Measurements from ENCODE around the gene RXRA.

Gene RXRA

DNA sequence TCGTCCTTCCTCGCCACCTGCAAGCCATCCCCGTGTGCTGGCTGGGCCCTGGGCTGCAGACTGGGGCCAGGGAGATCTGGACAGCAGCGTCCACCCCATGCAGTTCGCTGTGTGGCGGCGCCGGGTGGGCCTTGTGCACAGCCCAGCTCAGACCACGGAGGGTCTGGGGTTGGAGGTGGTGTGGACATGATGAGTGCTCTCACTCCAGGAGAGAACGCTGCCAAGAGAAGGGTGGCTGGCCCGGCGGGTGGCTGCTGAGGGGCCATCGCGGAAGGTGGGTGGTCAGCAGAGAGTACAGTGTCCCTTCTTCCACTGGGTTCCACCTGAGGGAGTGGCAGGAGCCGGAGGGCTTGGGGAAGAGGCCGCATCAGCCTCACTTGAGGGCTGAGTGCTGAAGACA is 44.4 kb downstream of the RXRA start:
- FAIRE-seq = no peak

DNA sequence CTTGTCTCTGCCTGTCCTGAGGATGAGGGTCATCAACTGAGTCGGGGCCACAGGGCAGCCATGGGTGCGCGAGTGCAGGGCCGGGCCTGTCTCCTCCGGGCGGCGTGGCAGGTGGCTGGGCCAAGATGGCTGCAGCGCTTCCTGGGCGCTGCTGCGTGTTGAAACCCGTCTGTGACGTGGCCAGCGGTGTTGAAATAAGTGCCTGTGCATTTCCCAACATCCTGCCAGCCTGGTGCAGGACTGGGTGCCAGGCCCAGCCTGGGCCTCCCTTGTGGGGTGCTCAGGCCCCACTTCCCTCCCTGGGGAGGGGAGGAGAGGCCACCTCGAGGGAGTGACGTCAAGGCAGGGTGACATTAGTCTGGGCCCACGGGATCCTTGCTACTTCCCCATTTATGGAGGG is 45.5 kb downstream of the RXRA start:
- no peak for FAIRE-seq

DNA sequence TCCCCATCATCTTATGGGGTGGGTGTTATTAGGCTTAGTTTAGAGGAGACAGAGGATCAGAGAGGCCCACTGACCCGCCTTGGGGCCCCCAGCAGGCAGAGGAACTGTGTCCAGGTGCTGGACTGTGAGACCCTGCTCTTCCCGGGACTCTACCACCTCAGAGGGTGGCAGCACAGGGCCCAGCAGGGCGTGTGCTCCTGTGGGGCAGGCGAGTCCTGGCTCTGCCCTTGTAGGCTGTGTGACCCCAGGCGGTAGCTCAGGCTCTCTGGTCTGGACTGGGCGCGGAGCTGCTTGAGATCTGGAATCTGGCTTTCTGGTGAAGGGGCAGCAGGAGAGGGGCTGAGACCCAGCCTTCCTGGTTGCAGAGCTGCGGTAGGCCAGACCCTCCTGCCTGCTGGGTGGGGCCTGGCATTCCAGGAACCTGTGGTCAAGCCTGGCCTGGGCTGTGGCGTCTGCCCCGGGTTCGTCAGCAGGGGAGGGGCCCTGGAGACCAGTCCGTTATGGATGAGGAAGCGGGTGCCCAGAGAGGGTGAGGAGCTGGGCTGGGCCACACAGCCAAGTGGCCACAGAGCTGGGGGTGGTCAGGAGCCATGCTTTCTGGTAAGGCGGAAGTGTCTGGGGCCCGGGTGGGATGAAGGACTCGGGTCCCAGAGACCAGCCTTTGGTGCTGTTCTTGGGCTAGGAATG is 46.5 kb downstream of the RXRA start:
- FAIRE-seq = no peak

DNA sequence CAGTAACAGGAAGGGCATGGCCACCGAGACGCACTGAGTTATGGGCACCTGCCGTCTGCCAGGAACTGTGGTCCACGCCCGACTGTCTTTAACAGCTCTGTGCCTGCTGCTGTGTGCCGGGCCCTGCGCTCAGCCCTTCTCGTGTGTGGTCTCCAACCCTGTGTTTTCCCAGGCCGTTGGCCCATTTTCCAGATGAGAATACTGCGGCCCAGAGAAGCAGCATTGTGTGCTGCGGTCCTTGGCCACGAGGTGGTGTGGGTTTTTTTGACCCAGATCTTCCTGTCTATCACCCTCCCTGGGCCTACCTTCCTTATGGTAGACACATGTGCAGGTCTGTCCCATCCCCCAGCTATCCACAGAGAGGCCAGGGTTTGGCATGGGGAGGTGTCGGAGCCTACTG is 47.0 kb downstream of the RXRA start:
- no peak for FAIRE-seq

DNA sequence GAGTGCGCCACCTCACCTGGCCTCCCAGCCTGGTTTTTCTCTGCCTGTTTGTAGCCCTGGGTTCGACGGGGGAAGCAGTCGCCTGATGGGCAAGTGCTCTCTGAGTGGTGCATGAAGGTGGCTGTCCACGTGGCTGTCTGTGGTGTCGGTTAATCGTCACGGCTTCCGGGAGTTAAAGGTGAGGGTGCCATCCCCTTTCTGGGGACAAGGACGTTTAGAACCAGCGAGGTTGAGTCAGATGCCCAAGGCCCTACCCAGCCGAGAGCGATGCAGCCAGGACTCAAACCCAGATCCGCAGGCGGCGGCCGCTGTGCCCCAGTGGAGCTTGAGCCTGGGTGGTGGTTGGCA is 47.7 kb downstream of the RXRA start:
- FAIRE-seq = no peak

- FAIRE-seq = no peak
Observed at GRCh38 chr9:134374301-134375010, 48.2 kb downstream of the RXRA start.

- no peak for FAIRE-seq
Observed at GRCh38 chr9:134375011-134375390, 48.7 kb downstream of the RXRA start.

DNA sequence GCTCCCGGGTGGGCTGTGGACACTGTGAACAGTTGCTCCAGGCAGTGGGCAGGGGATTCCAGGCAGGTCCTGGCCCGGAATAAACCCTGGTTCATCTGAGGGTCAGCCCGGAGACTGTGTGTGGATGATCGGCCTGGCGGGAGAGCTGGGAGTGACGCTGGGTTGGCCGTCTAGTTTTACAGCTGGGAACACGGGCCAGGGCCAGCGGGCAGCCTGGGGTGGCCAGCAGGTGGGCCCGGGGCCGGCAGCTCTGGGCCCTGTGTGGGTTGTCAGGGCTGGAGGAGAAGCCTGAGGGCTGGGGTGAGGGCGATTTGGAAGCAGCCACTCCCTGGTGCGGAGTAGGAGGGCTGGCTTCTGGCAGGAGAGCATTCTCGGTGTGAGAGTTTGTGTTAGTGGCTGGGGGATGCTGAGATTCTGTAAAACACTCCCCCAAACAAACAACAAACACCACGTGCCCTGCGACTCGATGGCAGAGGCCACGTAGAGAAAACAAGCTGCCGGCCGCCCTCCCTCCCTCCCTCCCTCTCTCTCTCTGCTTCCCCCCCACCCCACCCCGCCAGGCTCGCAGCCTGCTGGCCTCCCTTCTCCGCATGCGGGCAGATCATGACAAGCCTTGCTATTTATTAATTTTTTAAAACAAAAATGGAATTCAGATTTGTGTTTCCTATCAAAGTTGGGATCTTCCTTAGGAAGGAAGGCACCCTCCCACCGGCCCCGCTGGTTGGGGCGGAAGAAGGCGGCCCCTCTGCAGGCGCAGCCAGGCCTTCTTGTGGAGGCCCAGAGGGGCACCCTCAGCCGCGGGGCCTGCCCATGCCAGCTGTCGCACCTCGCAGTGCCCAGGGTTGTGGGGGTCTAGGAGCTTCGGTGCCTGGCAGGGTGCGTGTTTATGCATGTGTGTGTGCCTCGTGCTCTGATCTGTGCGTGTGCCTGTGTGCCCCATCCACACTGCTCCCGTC is 49.5 kb downstream of the RXRA start:
- FAIRE-seq = no peak

DNA sequence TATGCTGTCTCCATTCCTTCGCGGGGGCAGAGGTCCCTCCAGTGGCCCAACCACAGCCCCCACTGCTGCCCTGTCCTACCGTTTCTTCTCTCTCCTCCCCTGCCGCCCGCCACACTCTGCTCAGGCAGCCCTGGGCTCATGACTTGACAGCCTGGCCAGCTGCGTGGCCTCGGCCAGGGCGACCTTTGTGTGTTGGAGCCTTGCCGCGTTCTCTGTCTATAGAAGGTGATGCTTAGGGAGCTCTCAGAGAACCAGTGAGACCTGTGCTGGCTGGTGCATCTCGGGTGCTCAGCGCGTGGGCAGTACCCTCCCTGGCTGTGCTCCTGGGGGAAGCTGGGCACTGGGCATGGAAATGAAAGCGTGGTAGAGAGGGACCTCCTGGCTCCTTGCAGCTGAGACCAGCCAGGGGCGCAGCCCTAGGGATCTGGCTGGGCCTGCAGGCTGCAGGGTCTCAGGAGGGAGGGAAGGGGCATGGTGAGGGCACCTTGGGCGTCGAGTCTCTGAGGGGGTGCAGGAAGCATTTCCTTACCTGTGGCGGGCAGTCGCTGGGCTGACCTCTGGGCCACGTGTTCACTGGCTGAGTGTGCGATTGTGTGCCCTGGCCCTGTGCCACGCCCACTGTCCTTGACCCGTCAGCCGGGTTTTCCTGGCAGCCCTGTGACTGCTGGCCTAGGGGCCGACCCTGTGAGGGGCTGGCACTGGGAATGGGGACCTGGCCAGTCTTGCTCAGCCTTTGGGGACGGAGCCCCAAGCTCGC is 50.3 kb downstream of the RXRA start:
- FAIRE-seq = no peak

DNA sequence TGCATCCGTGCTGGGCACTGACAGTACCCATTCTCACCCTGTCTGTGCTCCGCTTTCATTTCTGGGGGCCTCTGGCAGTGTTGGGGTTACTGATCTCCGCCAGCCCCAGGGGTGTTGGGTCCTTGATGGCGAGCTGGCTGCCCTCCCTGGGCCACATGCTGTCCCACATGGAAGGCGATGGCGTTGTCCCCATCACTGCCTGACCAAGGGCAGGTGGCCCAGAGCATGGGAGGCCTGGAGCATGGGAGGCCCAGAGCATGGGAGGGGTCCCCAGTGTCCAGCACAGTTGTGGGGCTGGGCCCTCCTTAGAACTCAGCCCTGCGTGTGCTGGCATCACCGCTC is 50.9 kb downstream of the RXRA start:
- FAIRE-seq = no peak

- FAIRE-seq = no peak
Observed at GRCh38 chr9:134377976-134378375, 51.7 kb downstream of the RXRA start.

DNA sequence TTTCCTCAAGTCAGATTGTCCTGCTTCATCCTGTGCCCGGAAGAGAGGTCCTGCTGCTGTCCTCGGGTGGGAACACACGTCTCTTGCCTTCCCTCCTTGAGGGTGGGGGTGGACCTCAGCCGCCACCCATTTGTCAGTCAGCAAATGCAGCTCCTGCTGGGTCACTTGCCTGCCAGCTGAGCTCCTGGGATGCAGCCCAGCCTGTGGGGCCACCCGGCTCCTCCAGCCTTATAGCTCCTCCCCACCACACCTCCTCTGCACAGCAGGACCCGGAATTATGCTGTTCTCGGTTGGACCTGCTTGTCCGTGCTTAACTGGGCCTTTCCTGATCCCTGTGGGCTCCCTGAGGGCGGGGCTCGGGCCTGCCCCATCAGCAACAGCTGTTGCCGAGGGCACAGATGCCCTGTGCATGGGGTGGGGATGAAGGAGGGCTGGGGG is 52.7 kb downstream of the RXRA start:
- FAIRE-seq = no peak

GRCh38 chr9:134379831-134380365 is 53.6 kb downstream of the RXRA start:
- FAIRE-seq = no peak

DNA sequence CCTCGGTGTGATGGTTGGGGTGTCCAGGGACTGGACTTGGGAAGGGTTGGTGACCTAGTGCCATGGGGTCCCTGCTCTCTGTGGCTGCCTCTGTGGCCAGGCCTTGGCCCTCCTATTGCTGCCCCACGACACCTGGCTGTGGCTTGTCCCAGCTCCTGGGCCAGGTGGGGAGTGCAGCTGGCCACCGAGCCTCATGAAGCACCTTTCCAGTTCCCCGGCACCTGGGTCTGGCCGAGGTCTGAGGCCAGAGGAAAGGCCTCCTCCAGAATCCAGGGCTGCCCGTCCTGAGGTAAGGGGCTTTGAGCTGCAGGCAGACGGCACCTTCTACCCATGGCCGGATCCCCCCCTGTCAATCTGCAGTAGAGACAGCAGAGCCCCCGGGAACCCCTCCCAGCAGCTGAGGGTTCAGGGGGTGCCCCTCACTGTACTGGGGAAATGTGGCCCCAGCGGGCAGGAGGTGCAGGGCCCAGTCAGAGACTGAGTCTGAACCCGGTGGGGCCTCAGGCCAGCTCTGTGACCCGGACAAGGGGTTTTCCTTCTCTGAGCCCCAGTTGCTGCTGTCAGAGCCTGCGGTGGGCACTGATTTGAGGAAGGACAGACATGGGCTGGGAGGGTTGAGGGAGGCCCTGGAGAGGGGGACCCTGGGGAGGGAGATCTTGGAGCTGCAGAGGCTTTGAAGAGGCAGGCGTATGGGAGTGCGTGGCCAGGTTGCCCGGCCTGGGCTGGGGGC is 54.5 kb downstream of the RXRA start:
- FAIRE-seq = no peak

DNA sequence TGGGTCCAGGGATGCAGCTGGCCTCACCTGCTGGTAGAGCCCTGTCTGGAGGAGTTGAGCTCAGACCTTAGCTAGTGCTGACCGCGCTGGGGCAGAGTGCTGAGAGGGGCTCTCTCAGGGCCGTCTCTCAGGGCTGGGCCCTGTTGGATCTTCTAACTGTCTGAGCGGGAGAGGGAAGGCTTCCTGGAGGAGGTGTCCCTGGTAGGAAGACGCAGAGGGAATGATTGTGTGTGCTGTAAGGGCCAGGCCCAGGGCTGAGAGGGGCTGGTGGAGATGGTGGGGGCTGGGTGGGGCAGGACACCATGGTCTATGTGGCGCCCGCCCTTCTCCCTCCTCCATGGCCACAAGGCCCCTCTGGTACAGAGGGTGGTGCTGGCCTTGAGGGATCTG is 55.0 kb downstream of the RXRA start:
- FAIRE-seq = no peak

DNA sequence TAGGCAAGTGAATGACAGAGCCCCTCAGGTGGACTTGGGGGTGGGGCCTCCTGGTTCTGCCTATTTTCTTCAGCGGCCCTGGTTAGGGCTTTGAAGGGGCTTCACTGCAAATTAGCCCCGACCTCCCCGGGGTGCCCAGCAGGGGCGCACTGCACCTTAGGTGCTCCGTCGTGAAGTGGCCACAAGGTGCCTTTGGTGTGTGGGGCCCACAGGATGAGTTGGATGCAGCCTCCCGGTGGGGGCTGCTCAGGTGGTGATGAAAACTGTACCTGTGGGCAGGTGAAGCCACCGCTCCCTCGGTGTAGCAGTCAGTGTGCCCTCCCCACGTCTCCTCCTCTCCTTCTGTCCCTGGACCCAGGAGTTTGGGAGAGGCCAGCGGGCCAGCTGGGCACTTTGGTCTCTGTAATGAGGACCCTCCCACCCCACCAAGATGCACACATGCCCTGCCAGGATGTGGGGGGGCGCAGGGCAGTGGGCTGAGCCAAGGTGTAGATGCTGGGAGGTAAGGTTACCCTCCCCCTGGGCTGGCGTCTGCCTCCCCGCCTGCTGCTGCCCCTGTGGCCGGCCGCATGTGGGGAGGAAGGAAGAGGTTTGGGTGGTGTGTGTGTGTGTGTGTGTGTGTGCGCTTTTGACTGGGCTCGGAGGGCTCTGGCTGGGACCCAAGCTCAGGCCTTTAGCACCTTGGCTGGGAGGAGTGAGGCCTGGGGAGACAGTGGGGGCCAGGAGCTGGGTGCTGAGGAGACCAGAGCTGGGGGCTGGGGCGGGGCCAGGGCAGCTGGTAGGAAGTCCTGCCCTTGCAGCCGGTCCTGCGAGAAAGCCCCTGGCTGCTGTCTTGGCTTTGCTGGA is 55.6 kb downstream of the RXRA start:
- no peak for FAIRE-seq

GRCh38 chr9:134382733-134383132 is 56.5 kb downstream of the RXRA start:
- no peak for FAIRE-seq

DNA sequence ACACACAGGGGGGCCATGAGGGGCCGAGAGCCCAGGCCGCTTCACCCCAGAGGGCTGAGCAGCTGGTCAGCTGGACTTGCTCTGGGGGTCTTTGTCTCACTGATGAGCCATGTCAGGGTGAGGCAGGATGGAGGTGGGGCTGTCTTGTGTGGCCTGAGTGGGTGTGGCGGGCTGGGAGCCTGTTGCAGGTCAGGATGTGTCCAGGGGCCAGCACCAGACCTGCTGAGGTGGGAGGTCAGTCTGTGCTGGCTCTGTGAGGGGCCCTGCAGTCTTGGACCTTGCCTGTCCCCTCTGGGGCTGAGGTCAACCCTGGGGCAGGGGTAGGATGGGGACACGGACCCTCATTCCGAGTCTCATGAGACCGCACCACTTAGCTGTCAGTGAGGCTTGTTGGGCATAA is 56.9 kb downstream of the RXRA start:
- no peak for FAIRE-seq

DNA sequence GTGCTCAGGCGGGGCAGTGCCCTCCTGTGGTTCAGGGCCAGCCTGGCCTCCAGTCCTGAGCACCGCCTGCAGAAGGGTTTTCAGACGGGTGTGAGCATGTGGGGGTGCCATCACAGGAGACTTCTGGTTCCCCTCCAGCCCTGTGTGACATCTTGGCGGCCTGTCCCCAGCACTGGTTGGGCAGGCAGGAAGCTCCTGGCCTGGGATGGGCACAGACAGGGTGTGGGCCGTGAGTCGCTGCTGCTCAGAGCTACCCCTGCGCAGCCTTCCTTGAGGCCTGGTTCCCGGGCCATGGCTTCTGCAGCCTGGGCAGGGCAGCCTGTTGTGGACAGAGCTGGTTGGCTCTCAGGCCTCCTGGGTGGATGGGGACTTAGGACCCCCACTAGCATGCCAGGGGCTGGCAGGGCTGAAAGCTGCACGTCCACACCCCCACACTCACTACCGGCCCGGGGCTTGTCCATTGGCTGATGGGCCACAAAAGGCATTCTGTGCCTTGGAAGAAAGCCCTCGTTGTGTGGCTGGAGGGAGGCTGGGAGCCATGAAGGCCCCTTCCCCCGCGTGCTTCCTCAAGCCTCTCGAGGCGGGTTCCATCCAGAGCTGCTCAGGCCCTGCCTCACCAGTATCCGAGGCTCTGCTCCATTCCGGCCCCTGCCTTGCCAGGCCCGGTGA is 58.7 kb downstream of the RXRA start:
- no peak for FAIRE-seq

DNA sequence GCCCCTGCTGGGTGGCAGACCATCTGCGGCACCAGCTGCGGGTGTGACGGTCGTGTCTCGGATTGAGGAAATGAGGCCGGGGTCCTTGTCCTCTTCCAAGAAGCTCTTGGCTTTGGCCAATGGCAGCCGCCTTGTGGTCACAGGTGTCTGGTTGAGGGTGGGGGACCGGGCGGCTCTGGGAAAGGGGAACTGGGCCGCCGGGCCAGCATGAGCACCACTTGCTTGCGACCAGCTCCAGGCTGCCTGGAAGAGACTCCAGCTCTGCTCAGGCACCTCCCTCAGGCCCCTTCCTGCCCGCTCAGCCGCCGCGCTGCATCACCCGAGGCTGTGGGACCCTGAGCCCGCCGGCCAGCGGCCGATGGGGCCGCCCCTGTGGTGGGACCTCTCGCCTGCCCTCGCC is 59.7 kb downstream of the RXRA start:
- FAIRE-seq = no peak
